ENCODE results near the gene SSU72.

DNA sequence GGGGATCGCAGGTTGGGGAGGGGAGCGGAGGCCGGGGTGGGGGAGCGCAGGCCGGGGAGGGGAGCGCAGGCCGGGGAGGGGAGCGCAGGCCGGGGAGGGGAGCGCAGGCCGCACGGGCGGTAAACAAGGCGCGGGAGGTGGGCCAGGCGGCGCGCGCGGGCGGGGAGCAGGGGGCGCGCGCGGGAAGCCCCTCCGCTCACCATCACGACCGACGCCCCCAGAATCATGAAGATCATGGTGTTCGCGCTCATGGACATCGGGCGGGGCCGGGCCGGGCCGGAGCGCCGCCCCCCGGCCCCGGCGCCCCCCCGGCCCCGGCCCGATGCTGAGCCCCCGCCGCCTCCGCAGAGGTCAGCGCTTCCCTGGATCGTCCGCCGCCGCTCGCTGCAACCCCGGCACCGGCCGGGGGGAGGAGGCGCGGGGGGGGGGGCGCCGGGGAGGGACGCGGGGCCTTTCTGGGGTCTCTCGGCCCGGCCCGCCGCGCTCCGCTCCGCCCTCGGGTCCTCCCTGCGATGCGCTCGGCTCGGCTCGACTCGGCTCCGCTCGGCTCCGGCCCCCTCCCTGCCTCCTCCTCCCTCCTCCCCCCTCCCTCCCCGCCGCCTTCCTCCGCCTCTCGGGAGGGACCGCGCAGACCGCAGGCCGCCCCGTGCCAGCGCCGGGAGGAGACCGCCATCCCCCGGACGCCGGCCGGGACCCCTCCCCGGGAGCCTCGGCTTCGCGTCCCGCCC lies 34.4 kb downstream of the SSU72 start, which contains the start of gene TMEM240:
- TF ChIP-seq, protein P1, sequence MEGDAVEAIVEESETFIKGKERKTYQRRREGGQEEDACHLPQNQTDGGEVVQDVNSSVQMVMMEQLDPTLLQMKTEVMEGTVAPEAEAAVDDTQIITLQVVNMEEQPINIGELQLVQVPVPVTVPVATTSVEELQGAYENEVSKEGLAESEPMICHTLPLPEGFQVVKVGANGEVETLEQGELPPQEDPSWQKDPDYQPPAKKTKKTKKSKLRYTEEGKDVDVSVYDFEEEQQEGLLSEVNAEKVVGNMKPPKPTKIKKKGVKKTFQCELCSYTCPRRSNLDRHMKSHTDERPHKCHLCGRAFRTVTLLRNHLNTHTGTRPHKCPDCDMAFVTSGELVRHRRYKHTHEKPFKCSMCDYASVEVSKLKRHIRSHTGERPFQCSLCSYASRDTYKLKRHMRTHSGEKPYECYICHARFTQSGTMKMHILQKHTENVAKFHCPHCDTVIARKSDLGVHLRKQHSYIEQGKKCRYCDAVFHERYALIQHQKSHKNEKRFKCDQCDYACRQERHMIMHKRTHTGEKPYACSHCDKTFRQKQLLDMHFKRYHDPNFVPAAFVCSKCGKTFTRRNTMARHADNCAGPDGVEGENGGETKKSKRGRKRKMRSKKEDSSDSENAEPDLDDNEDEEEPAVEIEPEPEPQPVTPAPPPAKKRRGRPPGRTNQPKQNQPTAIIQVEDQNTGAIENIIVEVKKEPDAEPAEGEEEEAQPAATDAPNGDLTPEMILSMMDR (IDR thresholded peaks at IDR 0.05): no peak
- no peak for TF ChIP-seq POLR2A (IDR thresholded peaks at IDR 0.05)
